Measurements from ENCODE around the gene DGKB.

Gene DGKB

DNA sequence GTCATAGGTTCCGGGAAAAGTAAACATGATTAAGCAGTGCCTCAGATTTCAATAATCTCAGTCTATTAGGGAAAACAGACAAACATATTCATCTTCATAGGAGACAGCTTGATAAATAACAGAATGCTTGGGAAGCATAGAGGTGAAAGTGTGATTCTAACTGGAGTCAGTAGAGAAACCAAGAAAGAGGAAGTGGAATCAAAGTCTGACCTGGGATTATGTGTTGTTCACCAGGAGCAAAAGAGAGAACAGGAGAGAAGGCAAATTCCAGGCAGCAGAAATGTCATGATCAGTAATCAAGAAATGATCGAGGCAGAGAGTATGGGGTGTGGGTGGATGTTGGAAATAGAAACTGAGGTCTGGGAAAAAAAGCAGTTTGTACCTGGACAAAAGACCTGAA, 43.7 kb downstream of the DGKB start:
- DNase-seq: no peak

DNA sequence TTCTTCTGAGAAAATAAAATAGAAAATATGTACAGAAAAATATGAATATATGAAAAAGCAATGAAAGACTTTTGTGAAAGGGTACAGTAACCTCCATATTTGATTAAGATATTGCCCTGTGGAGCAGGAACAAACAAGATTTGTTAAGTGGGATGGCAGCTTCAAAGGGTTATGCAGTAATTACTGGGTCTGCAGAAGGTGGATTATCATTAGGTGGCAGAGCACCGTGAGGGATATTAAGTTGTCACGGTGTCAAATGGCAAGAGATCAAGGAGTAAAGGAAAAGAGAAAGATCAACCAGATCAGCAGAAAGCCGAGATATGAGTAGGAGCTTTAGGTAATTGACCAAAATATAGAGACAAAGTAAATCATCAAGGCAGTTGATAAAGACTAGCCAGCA, 44.1 kb downstream of the DGKB start:
- DNase-seq: no peak

GRCh38 chr7:14855033-14855794, 47.3 kb downstream of the DGKB start:
- no peak for DNase-seq

GRCh38 chr7:14854471-14854870, 48.1 kb downstream of the DGKB start:
- DNase-seq: no peak

- no peak for DNase-seq
Measured at GRCh38 chr7:14851610-14852009, 50.9 kb downstream of the DGKB start.

DNA sequence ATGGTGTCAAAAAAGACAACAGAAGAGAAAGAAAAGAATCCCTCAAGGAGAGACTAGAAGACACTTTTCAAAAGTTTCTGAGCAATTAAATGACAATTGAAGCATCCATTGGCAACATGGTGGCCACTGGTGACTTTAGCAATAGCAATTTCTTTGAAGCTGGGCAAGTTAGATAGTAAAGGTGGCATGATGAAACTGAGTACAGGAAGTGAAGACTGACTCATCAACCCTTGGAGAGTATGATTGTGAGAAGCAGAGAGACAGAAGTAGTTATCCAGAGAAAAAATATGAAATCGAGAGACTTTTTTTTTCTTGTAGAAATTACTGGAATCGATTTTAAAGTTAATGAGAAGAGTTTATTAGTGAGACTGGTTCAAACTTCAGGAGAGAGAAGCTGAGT, 52.5 kb downstream of the DGKB start:
- DNase-seq: no peak

DNA sequence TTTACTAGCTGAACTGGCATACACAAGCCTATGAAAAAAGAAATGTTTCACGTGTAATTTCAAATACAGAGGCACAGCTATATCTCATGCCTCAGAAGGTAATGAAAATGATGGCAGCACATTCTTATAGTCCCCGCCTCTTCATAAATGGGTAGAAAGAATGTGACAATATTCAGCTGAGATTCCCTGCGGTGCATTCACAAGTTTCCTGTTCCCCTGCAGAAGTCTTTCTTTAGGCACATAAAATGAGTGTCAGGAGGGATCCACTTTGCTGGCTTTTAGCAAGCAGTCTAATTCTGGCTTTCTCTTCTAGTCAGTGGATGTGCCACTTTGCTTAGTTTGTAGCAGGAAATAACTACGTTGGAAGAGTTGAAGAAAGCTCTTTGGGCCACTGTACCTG, 56.1 kb downstream of the DGKB start:
- DNase-seq: no peak

DNA sequence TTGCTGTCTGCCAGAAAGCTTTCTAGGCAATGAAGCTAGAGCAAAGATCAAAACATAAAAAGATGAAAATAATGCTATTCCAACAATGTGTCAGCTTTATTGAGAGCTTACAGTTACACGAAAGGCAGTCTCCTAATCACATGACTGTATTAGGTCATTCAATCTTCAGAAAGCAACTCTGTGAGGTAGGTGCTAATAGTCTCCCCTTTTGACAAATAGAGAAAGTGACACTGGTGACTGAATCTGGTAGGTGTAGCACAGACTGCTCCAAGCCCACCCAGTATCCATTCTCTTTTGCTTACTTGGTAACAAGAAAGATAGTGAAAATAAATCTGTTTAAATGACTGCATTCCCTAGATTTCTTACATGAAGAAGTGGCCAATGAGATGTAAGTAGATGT, 58.8 kb downstream of the DGKB start:
- no peak for DNase-seq

DNA sequence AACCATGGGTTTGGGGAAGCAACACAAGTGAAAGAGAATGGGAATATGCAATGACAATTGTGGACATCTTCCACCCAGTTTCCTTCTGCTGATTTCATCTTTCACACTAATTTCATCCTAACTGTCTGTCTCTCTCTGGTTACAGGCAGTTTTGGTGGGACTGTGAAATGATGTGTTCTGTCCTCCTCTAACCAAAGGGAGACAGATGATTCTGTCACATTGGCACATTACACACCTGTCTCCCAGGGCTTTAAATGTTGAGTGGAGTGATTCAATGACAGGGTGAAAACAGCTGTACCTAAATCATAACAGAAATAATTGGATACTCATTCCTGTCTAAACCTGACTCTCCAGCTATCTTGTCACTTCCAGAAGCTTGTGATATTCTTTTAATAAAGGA, 60.0 kb downstream of the DGKB start:
- DNase-seq: no peak

- DNase-seq: no peak
Measured at GRCh38 chr7:14841869-14842268, 60.7 kb downstream of the DGKB start.

GRCh38 chr7:14841086-14841485, 61.5 kb downstream of the DGKB start:
- no peak for DNase-seq

DNA sequence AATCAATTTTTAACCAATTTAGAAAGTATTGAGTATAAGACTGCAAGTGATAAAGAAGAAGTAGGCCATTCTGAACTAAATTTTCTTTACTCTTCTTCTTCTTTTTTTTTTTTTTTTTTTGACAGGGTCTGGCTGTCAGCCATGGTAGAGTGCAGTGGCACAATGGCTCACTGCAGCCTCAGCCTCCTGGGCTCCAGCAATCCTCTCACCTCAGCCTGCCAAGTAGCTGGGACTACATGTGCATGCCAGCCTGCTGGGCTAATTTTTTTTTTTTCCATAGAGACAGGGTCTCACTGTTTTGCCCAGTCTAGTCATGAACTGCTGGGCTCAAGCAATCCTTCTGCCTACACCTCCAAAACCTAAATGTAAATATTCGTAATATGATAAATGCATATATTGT, 63.2 kb downstream of the DGKB start:
- no peak for DNase-seq

- no peak for DNase-seq
Measured at GRCh38 chr7:14837216-14837615, 65.3 kb downstream of the DGKB start.

DNA sequence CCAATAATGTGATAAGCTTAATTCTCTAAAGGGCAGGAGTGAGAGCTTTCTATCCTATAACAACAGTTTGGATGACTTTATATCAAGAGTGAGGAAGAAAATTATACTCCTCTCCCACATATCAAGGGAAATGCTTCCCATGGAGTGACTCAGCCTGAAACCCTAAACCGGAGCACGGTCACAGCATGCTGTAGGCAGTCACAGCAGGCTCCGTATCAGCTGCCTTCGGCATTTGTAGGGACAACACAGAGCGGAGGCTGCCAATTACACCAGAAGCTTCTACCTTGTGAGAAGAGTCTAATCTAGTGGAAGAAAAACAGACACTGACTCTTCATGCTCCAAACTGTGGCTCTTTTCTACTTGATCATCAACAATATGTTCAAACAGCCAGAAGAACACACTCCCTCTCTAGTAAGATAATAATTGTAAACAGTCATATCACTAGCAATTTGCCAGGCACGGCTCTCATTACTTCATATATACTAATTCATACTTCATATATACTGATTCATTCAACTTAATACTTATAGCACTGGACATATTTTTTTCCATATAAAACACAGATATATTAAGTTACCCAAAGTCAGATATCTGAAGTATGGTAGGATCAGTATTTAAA, 65.9 kb downstream of the DGKB start:
- no peak for DNase-seq

DNA sequence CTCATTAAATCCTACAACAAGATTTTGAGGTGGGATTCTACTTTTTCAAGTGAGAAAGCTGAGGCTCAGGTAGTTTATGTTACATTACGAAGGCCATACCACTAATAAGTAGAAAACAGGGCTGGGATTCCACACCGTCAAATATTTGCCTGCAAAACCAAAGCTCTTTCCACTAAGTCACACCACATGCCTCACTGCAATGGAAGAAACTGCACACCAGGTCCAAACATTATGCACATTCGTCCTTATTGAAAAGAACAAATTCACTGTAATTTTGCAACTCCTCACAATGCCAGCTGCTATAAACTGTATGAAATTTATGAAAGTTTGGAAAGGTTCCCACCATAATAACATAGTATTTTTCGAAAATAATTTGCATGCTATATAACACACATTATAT, 66.5 kb downstream of the DGKB start:
- DNase-seq: no peak

GRCh38 chr7:14835384-14835783, 67.2 kb downstream of the DGKB start:
- no peak for DNase-seq

- no peak for DNase-seq
Measured at GRCh38 chr7:14834883-14835282, 67.7 kb downstream of the DGKB start.

DNA sequence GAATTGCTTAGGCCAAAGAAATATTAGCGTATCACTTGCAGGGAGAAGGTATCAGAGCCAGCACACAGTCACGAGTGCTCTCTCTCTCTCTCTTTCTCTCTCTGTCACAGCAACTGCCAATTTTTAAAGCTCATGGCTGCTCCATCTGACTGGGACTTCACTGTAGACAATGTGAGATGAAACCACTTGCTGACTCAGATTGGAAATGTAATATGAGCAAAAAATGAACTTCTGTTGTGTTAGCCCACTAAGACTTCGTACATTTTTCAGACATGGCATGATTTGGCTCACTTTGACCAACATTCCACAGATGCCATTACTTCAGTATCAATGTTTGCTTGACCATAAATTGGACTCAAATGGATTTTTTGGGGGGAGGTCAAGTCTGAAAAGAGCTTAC, 68.1 kb downstream of the DGKB start:
- DNase-seq: no peak

DNA sequence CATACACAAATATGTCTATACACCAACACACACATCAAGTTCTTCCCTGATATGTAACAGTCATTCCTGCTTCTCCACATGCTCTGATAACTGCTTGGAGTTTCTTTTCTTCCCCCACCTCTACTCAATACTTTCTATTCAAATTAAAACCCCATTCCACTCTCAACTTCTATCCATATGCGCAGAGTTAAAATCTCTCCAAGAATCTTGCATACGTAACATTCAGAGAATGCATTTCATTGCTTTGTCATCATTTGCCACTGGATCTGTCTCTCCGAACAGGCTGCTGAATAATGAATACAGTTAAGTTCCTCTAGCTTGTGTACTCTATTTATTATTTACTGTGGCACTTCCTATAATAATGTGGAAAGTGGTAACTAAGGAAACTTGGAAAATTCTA, 68.8 kb downstream of the DGKB start:
- no peak for DNase-seq

- no peak for DNase-seq
Measured at GRCh38 chr7:14828053-14828452, 74.5 kb downstream of the DGKB start.

DNA sequence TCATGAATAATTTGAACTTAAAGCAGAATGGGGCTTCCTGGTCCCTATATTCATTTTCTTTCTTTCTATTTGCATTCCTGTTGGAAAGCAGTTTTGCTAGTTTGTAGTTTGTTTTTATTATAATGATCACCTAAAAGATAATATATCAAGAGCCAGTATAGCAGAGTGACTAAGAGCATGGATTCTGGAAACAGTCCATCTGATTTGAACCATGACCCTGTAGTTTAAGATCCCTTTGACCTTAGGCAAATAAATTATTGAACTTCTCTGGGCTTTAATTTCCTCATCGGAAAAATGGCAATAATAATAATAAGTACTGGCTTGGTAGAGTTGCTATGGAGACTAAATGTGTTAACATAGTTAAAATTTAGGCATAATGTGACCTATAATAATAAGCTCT, 76.1 kb downstream of the DGKB start:
- no peak for DNase-seq

- DNase-seq: no peak
Measured at GRCh38 chr7:14825912-14826311, 76.6 kb downstream of the DGKB start.

DNA sequence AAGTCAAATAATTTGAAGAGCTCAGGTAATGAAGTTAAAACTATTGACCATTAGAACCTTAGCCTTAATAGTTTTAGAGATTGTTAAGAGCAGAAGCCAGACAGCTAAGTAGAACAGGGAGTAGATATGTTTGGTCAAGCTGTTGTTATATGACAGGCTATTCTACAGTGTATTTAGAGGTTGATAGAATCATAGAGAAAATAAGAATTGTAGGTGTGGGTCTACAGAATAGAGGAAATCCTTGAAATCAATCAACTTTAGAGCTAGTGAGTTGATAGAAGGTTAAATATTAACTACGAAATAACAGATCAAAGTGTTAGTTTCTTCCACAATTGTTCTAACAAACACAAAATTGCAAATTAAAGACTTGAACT, 80.1 kb downstream of the DGKB start:
- DNase-seq: no peak

GRCh38 chr7:14821757-14822480, 80.6 kb downstream of the DGKB start:
- no peak for DNase-seq
